GM18505 (cell line): Measurements from ENCODE around the gene GAS7.
"Not testable (repeated sequence)": the region's sequence is repeated elsewhere in the genome, so short reads cannot be mapped to it uniquely, and the experiment has no call there.

Source experiments
- ATAC-seq: cut with Tn5 transposase; IDR thresholded peaks from one replicate; pipeline ENCODE4 v1.9.1; 2021; ENCODE audit not compliant: unreplicated experiment
- POLR2A ChIP-seq: IDR thresholded peaks from 4 replicates; pipeline ENCODE4 v1.6.1; 2011; ENCODE audit warnings: borderline replicate concordance; ENCODE audit not compliant: insufficient read depth, insufficient read length; ENCODE audit errors: extremely low read depth

The GAS7 gene

GRCh38 chr17:10115536-10115932, 82.9 kb downstream of the GAS7 start:
- TF ChIP-seq POLR2A = no peak
- ATAC-seq = no peak

GRCh38 chr17:10114931-10115535, 83.4 kb downstream of the GAS7 start:
- no peak for TF ChIP-seq POLR2A
- ATAC-seq = peak; percentile 53

GRCh38 chr17:10112962-10113361, 85.4 kb downstream of the GAS7 start:
- TF ChIP-seq POLR2A = no peak
- ATAC-seq = no peak

- no peak for TF ChIP-seq POLR2A
- ATAC-seq = no peak
Observed at GRCh38 chr17:10111907-10112452, 86.4 kb downstream of the GAS7 start.

DNA sequence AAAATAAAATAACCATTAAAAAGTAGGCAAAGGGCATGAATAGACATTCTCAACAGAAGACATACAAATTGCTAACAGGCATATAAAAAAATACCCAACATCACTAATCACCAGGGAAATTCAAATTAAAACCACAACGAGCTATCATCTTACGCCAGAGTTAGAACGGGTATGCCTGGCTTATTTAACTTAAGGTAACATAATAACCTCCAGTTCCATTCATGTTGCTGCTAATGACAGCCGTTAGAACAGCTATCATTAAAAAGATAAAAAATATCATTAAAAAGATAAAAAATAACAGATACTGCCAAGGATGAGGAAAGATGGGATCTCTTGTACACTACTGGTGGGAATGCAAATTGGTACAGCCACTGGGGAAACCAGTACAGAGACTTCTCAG, 89.3 kb downstream of the GAS7 start:
- TF ChIP-seq POLR2A = no peak
- ATAC-seq = no peak

GRCh38 chr17:10107316-10108165, 90.9 kb downstream of the GAS7 start:
- ATAC-seq = no peak
- TF ChIP-seq POLR2A = no peak

- no peak for TF ChIP-seq POLR2A
- ATAC-seq = no peak
Observed at GRCh38 chr17:10106067-10106466, 92.3 kb downstream of the GAS7 start.

DNA sequence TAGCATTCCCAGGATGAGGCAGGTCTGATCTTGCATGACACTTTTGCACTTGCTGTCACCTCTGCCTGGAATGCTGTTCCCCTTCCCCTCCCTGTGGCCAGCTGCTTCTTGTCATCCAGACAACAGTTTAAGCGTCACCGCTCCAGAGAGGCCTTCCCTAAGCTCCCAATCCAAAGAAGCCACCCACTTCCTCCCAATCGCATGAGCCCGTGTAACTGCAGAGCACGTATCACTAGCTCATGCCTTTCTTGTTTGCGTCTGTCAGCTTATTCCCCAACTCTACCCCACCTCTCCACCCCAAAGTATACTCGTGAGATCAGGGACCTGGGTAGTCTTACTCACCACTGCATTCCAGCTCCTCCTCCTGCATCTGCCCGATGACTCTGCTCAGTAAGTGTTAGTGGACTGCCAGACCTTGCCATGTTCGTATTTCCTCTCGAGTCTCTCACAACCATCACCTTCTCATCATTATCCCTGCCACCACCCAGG, 92.8 kb downstream of the GAS7 start:
- no peak for TF ChIP-seq POLR2A
- no peak for ATAC-seq

DNA sequence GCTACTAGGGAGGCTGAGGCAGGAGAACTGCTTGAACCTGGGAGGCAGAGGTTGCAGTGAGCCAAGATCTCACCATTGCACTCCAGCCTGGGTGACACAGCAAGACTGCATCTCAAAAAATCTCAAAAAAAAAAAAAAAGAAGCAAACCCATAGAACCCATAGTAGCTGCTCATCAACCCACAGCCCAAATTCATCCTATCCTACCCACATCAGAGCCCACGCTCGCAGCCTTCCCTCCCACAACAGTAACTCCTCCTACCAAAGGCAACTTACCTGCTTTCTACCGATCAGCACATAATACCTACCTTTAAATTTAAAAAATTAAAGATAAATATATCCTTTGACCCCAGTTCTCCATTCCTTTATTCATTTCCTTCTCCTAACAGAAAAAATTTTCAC, 94.7 kb downstream of the GAS7 start:
- ATAC-seq = no peak
- no peak for TF ChIP-seq POLR2A

DNA sequence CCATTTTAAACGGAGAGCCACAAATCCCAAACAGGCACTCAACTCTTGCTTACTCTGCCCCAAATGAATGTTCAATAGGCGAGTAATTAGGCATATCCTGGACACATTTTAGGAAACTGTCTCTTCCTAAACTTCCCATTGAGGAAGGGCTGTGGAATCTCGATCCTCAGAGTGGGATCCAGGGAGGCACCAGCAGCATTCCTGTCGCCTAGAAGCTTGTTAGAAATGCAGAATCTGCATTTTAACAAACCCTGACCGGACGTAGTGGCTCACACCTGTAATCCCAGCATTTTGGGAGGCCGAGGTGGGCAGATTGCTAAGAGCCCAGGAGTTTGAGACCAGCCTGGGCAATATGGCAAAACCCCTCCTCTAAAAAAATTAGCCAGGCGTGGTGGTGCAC, 95.6 kb downstream of the GAS7 start:
- no peak for TF ChIP-seq POLR2A
- ATAC-seq = no peak

DNA sequence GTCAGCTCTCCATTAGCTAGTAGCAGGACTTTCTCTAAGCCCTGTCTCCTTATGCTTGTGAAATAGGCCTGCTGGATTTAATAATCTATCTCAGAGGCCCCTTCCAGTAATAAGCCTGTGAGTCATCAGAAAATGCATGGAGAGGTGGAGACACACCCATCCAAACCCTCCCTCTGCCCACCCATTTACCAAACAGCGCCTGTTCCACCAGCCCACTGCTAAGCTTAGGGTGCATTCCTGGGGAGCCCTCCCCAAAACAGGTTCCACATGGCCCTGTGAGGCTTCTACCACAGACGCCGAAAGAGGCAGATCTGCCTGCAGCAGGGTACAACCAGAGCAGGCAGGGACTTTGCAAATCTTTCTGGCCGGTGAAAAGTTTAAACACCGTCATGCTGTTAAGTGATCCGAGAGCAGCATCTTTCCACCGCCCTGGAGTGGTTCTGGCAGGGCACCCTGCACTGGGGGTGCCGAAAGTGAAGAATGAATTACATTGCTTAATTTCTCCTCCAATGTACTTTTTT, 99.3 kb downstream of the GAS7 start:
- ATAC-seq = no peak
- no peak for TF ChIP-seq POLR2A

GRCh38 chr17:10096596-10096995, 101.8 kb downstream of the GAS7 start:
- no peak for TF ChIP-seq POLR2A

GRCh38 chr17:10095295-10095694, 103.1 kb downstream of the GAS7 start:
- not testable (repeated sequence) for ATAC-seq

More at GRCh38 chr17:10096596-10096995, 101.8 kb downstream of the GAS7 start:
- no peak for ATAC-seq

DNA sequence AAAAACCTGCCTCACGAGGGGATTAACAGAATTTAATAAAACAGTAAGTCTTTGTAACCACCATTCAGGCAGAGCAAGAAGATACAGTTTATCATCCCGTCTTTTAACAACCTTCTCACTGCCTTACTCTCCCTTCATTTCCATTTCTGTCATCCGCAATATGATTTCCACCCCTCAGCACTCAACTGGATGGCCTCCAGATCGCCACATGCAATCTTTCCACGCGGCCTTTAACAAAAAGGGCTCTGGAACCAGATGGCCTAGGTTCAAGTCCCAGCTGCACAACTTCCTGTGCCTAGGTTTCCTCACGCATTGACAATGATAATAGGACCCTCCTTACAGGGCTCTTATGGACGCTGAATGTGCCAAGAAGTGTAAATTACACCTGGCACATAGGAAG, 103.6 kb downstream of the GAS7 start:
- ATAC-seq = no peak
- TF ChIP-seq POLR2A = no peak
